H1 (cell line): Measurements from ENCODE around the gene SH3D19. TPM values are rescaled to one million over a fixed set of nuclear protein-coding genes. Genes with fewer than 3 reads are reported as not detected.

Source experiments
- CHD1 ChIP-seq: IDR thresholded peaks from 2 replicates; pipeline ENCODE4 v1.6.1; 2012; ENCODE audit warnings: low read depth, low read length, improper control_type of control experiment
- RAD21 ChIP-seq, 2 experiments: IDR thresholded peaks in 1 of 2; conservative IDR thresholded peaks in 1 of 2; 2 replicates each; pipeline ENCODE4 v1.6.1; 2011; ENCODE audit warnings: low read depth in 2 of 2, low read length in 2 of 2, improper control_type of control experiment in 1 of 2, inconsistent platforms in 1 of 2, mild to moderate bottlenecking in 1 of 2, moderate library complexity in 1 of 2
- polyA plus RNA-seq, 7 experiments: library from polyadenylated mRNA; depleted of rRNA in 3 of 7; stranded (reverse) in 5 of 7; unstranded in 2 of 7; fragments of >200 nt in 5 of 7; fragments of 200-250 nt in 2 of 7; gene quantifications; 1 replicate in 5 of 7; 2 replicates in 1 of 7; 4 replicates in 1 of 7; pipeline versions ENCODE4 v1.2.1 to v1.2.3, GENCODE V29; 2011 to 2013; ENCODE audit warnings: missing spikeins in 2 of 7, mixed read lengths in 2 of 7
- total RNA-seq: library from RNA; stranded (reverse); fragmentation: NEBNext Ultra II Directional; extraction: Animal tissue kit (Norgen Biotek cat#: 25700); gene quantifications from 2 replicates; pipeline ENCODE4 v1.2.1, GENCODE V29; 2021

Gene SH3D19
- total and polyA plus RNA-seq, 2 of the 8 experiments (the other 6 are each of a cell fraction or from before 2014, with no cell fraction given): 11.7 to 51.3 TPM

DNA sequence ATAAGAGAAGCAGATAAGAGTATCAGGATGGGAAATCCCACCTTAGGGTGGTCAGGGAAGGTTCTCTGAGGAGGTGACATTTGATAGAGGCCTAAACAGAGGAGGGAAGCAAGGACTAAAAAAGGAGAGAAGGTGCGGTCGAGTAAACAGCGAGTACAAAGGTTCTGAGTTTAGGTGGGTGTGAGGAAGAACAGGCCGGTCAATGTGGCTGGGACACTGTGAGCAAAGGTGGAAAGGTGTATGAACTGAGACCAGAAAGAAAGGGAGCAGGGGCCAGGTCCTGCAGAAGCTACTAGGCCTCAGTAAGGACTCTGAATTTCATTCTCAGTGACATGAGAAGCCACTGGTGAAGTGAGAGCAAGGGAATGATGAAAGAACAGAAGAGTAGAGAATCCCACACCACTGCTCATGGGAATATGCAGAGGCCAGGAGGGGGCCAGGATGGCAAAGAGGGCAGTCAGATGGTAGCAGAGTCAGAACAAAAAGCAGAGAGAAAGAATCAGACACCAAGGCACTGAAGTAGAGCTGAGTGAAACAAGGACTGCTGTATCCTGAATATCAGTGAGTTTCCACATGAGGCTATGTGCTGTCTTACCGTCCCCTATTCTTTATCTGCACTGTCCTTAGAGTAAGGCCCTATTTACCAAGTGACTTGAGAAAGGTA lies 30.4 kb downstream of the SH3D19 start (continued):
- TF ChIP-seq RAD21 (IDR thresholded peaks at IDR 0.05 in 1 of 2, conservative IDR thresholded peaks at IDR 0.05 in 1 of 2; ENCODE audit: low read depth in 2 of 2, low read length in 2 of 2) (no peak), CHD1 (no peak)
- TF ChIP-seq, all 59 proteins: peak for 0
